ENCODE data around the gene GRK2. TPM values are rescaled to one million over a fixed set of nuclear protein-coding genes. Genes with fewer than 3 reads are reported as not detected.

GRK2 gene
- total RNA-seq, 2 experiments from 2014 or later: 280 to 397 TPM

- Histone ChIP-seq H3K9me3 (ENCODE audit: low read length) (no peaks in the 10 kb centered on the region), H2AFZ (ENCODE audit: low read length) (no peak overlapping the region), H3K4me1 (ENCODE audit: insufficient read depth, low read length, poor library complexity, severe bottlenecking) (peaks cover 46% of the 10 kb centered on the region), H3K27ac (ENCODE audit: low read depth, low read length, poor library complexity, severe bottlenecking) (peak overlapping the region; percentile 94), H3K79me2 (ENCODE audit: insufficient read depth, low read depth, low read length) (peaks cover 15% of the 10 kb centered on the region; the same call in 1 of the 2 replicates), H3K9me2 (ENCODE audit: insufficient read depth, low read length) (no peaks in the 10 kb centered on the region), H3K4me3 (ENCODE audit: low read depth, low read length, poor library complexity, severe bottlenecking) (peak overlapping the region; percentile 68), H3K4me2 (ENCODE audit: low read length) (peak overlapping the region; percentile 70), H3K36me3 (ENCODE audit: insufficient read depth, low read length) (peaks cover 84% of the 10 kb centered on the region), H4K20me1 (ENCODE audit: insufficient read depth, low read length) (no peaks in the 10 kb centered on the region)
- DNase-seq (ENCODE audit: low spot score): no peak
- ChIA-PET CTCF (ENCODE audit: unreplicated experiment) (interaction anchor here (0.7 kb wide), 1 partner anchor 11 kb away, joined by 3 read pairs; no protein-coding TSS in a partner anchor), POLR2A (interaction anchor here (0.7 to 1.8 kb wide), 4 partner anchors 8 to 22 kb away, joined by 3 to 6 read pairs (median 4); partner anchors contain the start of gene GRK2)
- intact Hi-C loops (cut with micrococcal nuclease; ENCODE audit: unreplicated experiment): loop anchor here (1.0 kb wide), 3 partner anchors 11 to 29 kb away; no protein-coding TSS in a partner anchor
- no TSS peak for BruUV-seq (replicated peaks)
- no peak for TF ChIP-seq EZH2phosphoT487 (IDR thresholded peaks at IDR 0.05; ENCODE audit: borderline replicate concordance, low read depth, low read length)
- TF ChIP-seq CTCF (conservative IDR thresholded peaks at IDR 0.05; ENCODE audit: low read length): no peak
Measured at GRCh38 chr11:67288198-67288451, 21.9 kb downstream of the GRK2 start.

- peaks cover under 1% of the 10 kb centered on the region; the same call in 1 of the 2 replicates for H3K9me3 ChIP-seq (ENCODE audit: low read length)
- H3K36me3 ChIP-seq (ENCODE audit: insufficient read depth, low read length): peaks cover 83% of the 10 kb centered on the region
- peaks cover 47% of the 10 kb centered on the region for H3K4me1 ChIP-seq (ENCODE audit: insufficient read depth, low read length, poor library complexity, severe bottlenecking)
- H2AFZ ChIP-seq (ENCODE audit: low read length): no peak overlapping the region
- intact Hi-C loops (cut with micrococcal nuclease; ENCODE audit: unreplicated experiment): loop anchor here (1.0 kb wide), 4 partner anchors 11 to 94 kb away; no protein-coding TSS in a partner anchor
- TF ChIP-seq EZH2phosphoT487 (IDR thresholded peaks at IDR 0.05; ENCODE audit: borderline replicate concordance, low read depth, low read length) (no peak), CTCF (conservative IDR thresholded peaks at IDR 0.05; ENCODE audit: low read length) (peak; percentile 67)
- no peaks in the 10 kb centered on the region for H3K9me2 ChIP-seq (ENCODE audit: insufficient read depth, low read length)
- no peaks in the 10 kb centered on the region for H4K20me1 ChIP-seq (ENCODE audit: insufficient read depth, low read length)
- H3K79me2 ChIP-seq (ENCODE audit: insufficient read depth, low read depth, low read length): peaks cover 15% of the 10 kb centered on the region; the same call in 1 of the 2 replicates
- peak overlapping the region; percentile 68 for H3K4me3 ChIP-seq (ENCODE audit: low read depth, low read length, poor library complexity, severe bottlenecking)
- H3K4me2 ChIP-seq (ENCODE audit: low read length): peak overlapping the region; percentile 70
- no TSS peak for BruUV-seq (replicated peaks)
- peak overlapping the region; percentile 94 for H3K27ac ChIP-seq (ENCODE audit: low read depth, low read length, poor library complexity, severe bottlenecking)
- ChIA-PET CTCF (ENCODE audit: unreplicated experiment) (interaction anchor here (0.7 kb wide), 1 partner anchor 11 kb away, joined by 3 read pairs; no protein-coding TSS in a partner anchor), POLR2A (interaction anchor here (0.7 to 1.8 kb wide), 4 partner anchors 9 to 22 kb away, joined by 3 to 6 read pairs (median 4); partner anchors contain the start of gene GRK2)
- peak; percentile 94 for DNase-seq (ENCODE audit: low spot score)
Measured at GRCh38 chr11:67288452-67289225, 22.4 kb downstream of the GRK2 start.
